ENCODE measurements around the gene CFAP221. TPM values are rescaled to one million over a fixed set of nuclear protein-coding genes. Genes with fewer than 3 reads are reported as not detected.

Gene CFAP221
- total RNA-seq, 1 donor from 2014 or later, result 26.3 TPM

GRCh38 chr2:119548516-119549120, 4.4 kb downstream of the CFAP221 start:
- H3K4me3 ChIP-seq, result no peak overlapping the region
- DNase-seq, result no peak
- no peak for ATAC-seq
- no peaks in the 10 kb centered on the region for H3K9me3 ChIP-seq
- no peaks in the 10 kb centered on the region for H3K36me3 ChIP-seq
- no peak for TF ChIP-seq CTCF (IDR thresholded peaks at IDR 0.05)
- intact Hi-C loops (cut with DNase I), result no loop called here
- H3K27ac ChIP-seq, result peak overlapping the region; percentile 32
- peaks cover 20% of the 10 kb centered on the region for H3K4me1 ChIP-seq
- no peaks in the 10 kb centered on the region for H3K27me3 ChIP-seq

GRCh38 chr2:119549241-119549640, 5.0 kb downstream of the CFAP221 start:
- TF ChIP-seq CTCF (IDR thresholded peaks at IDR 0.05), result no peak
- Histone ChIP-seq H3K36me3 (no peaks in the 10 kb centered on the region), H3K27ac (no peak overlapping the region), H3K4me1 (peaks cover 20% of the 10 kb centered on the region), H3K27me3 (no peaks in the 10 kb centered on the region), H3K4me3 (no peak overlapping the region), H3K9me3 (no peaks in the 10 kb centered on the region)
- DNase-seq (no peak), ATAC-seq (no peak)
- intact Hi-C loops (cut with DNase I), result no loop called here

- H3K27ac ChIP-seq, result no peak overlapping the region
- no peak overlapping the region for H3K4me3 ChIP-seq
- intact Hi-C loops (cut with DNase I), result no loop called here
- H3K4me1 ChIP-seq, result peaks cover 20% of the 10 kb centered on the region
- DNase-seq (no peak), ATAC-seq (no peak)
- no peaks in the 10 kb centered on the region for H3K36me3 ChIP-seq
- no peaks in the 10 kb centered on the region for H3K27me3 ChIP-seq
- no peak for TF ChIP-seq CTCF (IDR thresholded peaks at IDR 0.05)
- H3K9me3 ChIP-seq, result no peaks in the 10 kb centered on the region
Measured at GRCh38 chr2:119550346-119550745, 6.1 kb downstream of the CFAP221 start.

GRCh38 chr2:119550856-119551255, 6.6 kb downstream of the CFAP221 start:
- no peak for DNase-seq
- H3K27me3 ChIP-seq, result no peaks in the 10 kb centered on the region
- intact Hi-C loops (cut with DNase I), result no loop called here
- no peak overlapping the region for H3K27ac ChIP-seq
- TF ChIP-seq CTCF (IDR thresholded peaks at IDR 0.05), result no peak
- no peak overlapping the region for H3K4me3 ChIP-seq
- no peak for ATAC-seq
- no peaks in the 10 kb centered on the region for H3K36me3 ChIP-seq
- peaks cover 20% of the 10 kb centered on the region for H3K4me1 ChIP-seq
- H3K9me3 ChIP-seq, result no peaks in the 10 kb centered on the region

- H3K4me1 ChIP-seq, result peaks cover 15% of the 10 kb centered on the region
- intact Hi-C loops (cut with DNase I), result no loop called here
- no peaks in the 10 kb centered on the region for H3K9me3 ChIP-seq
- peak; percentile 83 for ATAC-seq
- H3K27ac ChIP-seq, result peak overlapping the region; percentile 51
- no peak overlapping the region for H3K4me3 ChIP-seq
- no peak for DNase-seq
- no peaks in the 10 kb centered on the region for H3K27me3 ChIP-seq
- no peak for TF ChIP-seq CTCF (IDR thresholded peaks at IDR 0.05)
- H3K36me3 ChIP-seq, result no peaks in the 10 kb centered on the region
Measured at GRCh38 chr2:119552902-119553301, 8.7 kb downstream of the CFAP221 start.

Measured in upper lobe of right lung (tissue), 1 donor.